ENCODE results near the gene CD101.

Gene CD101

DNA sequence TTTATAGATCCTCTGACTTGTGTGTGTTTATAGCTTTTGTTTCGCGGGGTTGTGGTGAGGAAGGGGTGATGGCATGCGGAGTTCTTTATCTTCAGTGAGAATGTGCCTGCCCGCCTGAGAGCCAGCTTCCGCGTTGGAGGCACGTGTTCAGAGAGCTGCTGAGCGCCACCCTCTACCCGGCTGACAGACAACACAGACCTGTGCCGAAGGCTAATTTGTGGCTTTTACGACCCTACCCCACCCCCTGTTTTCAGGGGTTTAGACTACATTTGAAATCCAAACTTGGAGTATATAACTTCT lies 14.4 kb upstream of the CD101 start:
- DNase-seq, result no peak

DNA sequence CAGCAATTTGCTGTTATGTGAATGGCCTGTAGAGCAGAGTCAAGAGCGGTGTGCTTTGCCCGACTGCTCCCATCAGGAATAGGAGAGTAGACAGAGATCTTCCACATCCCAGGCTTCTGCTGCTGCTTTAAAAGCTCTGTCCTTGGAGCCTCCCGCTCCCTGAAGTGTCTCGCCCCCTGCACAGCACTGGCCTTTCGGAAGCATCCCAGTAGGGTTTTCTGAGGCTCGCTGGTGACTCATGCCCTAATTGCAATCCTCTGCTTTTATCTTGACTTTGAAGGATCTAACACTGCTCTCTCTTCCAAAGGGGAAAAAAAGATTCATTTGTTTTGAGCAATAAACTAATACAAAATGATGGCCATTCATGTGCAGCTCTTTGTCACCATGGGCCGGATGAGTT lies 13.3 kb upstream of the CD101 start:
- no peak for DNase-seq

DNA sequence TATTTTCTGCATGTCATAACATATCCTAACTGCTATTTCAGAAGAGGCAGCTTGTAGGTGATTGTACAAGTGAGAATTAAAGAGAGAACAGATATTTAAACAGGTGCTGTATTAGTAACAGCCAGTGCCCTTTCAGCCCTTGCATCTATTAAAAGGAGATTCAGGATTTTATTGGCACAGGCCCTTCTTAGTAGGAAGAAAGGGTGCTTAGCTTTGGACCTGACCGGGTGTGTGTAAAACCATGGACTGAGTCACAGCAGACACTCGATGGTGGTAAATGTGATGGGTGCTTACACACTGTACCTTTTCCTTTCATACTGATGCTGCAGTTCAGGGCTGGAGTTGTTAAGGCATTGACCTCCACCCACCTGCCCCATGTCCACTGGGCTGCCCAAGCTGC lies 12.7 kb upstream of the CD101 start:
- DNase-seq, result peak; percentile 37

DNA sequence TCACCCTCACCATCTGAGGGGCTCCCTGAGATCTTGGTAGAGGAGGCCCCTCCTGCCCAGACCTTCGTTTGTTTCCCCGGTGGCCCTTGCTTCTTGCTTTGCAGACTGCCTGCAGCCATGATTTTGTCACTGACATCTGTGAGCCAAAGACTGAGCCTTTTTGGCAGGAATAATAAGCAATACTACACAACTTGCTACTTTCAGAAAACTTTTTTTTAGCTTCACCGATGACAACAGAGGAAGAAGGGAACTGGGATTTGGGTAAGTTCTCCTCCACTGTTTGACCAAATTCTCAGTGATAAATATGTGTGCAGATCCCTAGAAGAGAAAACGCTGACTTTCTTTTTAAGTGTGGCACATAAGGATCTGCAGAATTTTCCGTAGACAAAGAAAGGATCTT lies 11.7 kb upstream of the CD101 start:
- DNase-seq, result no peak

DNA sequence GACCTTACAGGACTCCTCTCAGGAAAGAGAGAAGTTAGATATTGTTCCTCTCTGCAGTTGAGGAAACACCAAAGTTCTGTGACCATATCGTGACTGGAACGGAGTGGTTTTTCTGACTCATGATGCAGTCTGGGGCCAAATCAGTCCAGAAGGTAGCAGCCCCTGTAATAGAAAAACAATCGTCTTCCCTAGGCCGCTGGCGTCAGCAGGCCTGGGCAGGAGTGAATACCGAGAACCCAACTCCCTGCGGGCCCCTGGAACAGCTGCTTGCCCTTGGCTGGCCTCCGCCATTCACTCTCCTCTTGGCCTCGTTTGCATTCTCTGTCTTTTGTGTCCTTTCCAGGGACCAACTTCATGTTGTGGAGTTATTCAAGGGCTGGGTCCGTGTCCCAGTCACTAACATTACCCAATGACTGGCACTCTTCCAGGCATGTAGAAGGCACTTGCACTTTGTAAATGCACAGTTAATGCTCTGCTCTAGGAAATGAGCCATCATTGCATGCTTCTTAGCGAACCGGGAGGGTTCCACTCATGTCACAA lies 10.9 kb upstream of the CD101 start:
- no peak for DNase-seq

DNA sequence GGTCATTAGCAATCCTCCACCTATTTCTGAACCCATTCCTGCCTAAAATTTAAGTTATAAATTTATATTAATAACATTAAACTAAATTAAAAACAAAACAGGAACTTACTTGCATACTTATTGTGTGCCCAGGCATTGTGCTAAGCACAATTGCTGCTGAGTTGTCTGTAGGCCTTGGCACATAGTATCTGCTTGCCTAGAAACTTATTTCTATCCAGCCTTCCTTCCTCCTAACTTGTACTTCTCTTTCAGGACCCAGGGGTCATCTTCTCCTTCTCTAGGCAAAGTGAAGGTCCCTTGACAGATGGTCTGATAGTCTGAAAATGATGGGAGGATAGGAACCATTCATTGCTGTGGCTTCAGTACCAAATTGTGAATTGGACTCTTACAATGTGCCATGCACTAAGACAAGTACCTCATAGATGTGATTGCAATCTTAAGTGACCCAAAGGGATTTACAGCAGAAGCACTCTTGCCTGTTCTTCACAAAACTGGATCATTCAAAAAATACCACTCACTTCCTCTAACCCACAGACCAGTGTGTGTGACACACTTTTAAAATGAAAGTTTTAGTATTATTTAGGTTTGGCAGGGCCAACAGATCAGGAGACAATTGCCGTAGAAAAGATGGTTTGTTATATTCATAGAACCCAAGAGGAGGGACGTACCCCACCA lies 10.3 kb upstream of the CD101 start:
- no peak for DNase-seq

DNA sequence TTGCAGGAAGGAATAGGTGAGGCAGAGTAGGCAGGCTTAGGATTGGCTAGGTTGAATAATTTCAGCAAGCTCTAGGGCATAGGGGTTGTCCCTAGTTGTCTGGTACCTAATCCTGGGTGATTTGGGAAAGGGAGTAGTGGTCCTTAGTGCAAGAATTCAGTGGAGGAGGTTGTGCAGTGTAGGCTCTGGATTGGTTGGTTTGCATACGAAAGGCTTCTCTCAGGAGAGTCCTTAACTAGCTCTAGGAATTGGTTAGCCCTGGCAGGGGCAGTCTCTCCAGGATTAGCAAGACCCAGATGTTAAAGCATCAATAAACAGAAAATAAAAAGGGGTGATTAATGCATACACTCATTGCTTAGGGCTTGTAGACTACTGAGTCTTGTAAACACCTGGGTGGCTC lies 9.6 kb upstream of the CD101 start:
- DNase-seq, result no peak

DNA sequence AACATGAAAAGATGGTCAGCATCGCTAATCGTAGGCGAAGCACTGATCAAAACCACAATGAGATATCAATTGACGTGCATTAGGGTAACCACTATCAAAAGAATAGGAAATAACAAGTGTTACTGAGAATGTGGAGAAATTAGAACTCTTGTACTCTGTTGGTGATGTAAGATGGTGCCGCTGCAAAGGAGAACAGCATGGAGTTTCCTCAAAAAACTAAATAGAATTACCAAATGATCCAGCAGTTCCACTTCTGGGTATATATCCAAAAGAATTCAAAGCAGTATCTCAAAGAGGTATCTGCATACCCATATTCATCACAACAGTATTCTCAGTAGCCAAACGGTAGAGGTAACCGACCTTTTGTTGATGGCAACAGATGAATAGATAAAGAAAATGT lies 8.3 kb upstream of the CD101 start:
- DNase-seq, result no peak

DNA sequence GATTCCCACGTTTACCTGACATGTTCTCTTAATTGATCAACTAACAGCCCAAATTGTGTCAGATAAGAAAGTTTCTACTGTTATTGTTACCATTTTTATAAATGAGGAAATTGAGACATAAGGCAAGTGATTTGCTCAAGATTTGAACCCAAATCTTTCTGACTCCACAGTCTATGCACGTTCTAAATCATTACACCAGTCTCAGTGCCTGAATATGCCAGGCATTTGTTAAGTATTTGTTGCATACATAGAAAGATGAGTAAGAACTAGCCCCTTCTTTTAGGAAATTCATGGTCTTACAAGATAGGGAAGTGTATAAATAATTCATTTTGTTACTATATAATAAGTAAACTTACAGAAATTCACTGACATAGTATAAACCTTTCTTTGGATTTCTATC lies 7.1 kb upstream of the CD101 start:
- no peak for DNase-seq

DNA sequence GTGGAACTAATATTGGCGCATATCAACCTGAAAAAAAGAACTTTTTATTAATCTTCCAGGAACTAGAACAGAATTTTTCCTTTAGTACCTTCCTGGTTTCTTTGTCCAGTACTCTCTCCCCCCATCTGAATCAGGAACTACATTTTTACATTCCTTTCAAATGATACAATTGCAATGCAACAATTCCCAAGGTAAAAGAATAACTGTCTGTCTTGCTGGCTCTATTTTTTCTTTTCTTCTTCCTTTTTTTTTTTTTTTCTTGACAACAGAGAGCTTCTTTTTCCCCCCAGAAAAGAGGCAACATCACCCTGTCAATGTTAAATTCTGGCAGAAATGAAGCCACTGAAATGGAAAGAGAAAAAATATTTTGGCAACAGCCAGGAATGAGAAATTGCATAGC lies 4.5 kb upstream of the CD101 start:
- no peak for DNase-seq

DNA sequence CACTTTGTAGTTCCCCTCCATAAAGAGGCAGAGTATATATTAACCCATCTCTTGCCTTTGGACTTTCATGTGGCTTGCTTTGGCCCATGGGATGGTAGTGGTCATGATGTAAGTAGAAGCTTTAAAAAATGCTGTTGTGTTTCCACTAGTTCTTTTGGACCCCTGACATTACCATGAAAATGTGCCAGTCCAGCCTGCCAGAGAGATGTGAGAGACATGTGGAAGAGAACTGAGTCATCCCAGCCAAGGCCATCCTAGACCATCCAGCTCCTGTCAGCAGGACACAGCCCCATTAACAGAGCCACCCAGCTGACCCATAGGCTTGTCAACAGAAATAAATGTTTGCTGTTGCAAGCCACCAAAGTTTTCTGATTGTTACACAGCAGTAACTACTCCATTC lies 3.9 kb upstream of the CD101 start:
- no peak for DNase-seq

DNA sequence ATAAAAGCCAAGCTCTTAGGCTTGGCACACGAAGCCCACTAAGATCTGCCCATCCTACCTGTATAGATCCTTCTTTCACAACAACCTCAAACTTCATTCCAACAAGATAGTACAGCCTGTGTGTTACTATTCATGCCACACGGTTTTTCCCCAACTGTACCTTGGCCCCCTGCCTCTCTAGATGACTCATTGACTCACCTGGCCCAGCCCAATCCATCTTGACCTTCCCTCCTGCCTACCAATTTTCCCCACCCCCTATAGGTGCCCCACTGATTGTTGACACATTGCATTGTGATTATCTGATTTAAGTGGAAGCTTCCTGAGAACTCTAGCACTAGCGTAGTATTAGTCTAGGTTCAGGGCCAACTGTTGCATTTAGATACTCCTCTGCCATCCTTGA lies 2.0 kb upstream of the CD101 start:
- no peak for DNase-seq

DNA sequence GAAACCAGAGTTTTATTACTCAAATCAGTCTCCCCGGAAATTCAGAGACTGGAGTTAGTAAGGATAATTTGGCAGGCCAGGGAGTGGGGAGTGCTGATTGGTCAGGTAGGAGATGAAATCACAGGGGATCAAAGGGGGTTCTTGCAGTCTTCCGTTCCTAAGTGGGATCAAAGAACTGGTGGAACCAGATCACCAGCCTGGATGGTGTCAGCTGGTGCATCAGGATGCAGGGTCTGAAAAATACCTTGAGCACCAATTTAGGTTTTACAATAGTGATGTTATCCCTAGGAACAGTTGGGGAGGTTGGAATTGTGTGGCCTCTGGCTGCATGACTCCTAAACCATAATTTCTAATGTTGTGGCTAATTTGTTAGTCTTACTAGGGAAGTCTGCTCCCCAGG lies 1.4 kb upstream of the CD101 start:
- DNase-seq, result no peak

DNA sequence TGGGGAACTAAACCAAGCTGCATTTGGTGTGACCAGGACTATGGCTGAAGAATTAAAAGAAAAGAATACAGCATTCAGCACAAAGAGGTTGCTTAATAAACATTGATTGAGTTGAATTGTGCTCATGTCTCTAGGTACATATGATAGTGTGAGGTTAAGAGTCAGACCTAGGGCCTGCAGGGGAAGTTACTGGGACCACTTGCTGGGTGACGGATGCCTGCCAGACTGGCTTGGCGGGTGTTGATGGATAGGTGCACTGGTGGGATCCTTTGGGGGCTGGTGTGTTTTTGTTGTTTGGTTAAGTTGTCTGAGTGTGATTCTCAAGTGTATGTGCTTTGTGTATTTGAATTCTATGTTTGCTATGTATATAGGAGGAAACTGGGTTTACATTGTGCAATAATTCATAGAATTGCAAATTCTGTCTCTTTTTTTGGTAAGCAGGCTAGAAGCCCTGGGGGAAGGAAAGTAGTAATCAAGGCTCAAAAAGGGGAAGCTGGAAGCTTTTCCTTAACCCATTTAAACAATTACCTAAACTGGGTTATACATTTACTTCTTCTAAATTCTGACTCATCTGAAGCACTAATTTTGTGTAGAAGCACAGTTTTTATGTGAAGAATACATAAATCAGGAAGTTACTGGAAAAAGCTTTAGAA lies 1.8 kb downstream of the CD101 start:
- no peak for DNase-seq

DNA sequence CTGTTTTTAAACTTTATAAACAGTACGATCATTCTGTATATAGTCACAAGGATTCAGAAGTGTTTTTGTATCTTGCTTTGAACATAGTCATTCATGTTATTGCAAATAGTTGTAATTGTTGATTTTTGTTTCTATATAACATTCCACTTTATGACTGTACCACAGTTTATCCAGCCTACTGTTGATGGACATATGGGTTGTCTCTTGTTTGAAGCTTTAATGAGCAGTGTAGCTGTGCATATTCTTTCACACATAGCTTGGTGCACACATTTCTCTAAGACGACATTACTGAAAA lies 6.1 kb downstream of the CD101 start:
- no peak for DNase-seq

DNA sequence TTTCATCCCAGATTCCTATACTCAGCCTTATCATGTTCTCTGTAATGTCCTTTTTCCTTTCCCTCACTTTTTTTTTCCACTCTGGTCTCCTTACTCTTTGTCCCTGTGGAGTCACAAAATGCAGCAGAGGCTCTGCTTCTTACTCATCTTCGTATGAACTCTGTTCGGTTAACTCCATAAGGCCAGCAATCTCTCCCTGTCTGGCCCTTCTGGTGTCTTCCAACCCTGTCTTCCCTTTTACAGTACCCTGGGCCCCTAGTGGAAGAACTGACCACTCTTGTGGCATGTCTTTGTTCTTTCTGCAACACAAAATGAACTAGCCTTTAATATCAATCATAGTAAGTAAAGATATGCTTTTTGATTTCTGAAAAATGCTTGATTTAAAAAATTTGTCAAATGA lies 7.1 kb downstream of the CD101 start:
- no peak for DNase-seq

DNA sequence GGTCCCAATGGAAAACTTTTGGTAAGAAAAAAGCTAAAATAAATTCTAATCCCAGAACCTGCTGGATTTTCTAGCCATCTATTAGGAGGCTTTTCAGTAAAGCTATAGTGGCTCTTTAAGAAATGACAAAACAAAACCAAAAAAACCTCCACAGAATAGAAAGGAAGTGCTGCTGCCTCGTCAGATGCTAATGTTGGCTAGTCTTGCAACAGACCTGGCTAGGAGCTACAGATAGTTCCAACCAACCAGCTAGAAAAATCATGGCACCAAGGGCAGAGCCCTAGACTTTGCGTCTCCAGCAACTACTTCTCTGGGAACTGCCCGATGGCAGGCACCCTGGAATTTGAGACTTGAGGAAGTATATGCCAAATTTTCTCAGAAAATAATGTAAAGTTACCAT lies 7.6 kb downstream of the CD101 start:
- DNase-seq, result no peak

DNA sequence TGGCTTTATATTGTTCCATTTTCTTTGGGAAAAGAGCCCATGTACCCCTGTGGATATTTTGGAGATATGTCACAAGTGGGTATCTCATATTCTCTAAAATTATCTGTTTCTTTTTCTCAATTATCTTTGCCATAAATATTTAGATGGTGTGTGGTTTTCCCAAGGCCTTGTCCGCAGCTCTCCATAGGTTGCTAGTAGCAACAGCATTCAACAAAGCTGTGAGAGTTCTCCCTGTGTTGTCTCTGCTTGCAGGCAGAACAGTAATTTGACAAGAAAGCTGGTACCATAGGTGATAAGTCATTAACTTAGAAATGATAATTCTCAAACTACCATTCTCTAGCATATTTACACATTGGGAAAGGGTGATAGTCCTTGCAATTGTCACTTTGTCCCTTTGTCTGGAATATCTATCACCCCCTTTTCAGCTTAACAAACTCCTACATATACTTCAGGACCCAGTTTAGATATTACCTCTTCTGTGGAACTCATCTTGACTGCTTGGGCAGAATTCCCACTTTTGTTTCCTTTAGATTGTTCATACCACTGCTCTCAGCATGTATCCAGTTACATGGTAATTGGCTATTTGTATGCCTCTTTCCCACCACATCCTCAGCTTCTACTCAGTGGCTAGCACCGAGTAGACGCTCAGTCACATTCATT lies 8.9 kb downstream of the CD101 start:
- no peak for DNase-seq

DNA sequence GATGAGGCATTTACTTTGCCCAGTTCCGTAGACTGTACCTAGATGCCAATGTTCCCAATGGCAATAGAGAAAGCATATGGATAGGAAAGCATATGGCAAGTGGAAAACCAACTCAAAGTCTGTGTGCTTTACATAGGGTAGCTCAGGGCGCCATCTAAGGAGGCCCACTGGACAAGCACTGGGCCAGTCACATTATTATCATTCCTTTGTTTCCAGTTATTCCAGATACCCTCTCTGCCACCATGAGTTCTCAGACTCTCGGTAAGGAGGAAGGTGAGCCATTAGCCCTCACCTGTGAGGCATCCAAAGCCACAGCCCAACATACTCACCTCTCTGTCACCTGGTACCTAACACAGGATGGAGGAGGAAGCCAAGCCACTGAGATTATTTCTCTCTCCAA lies 9.8 kb downstream of the CD101 start:
- no peak for DNase-seq

DNA sequence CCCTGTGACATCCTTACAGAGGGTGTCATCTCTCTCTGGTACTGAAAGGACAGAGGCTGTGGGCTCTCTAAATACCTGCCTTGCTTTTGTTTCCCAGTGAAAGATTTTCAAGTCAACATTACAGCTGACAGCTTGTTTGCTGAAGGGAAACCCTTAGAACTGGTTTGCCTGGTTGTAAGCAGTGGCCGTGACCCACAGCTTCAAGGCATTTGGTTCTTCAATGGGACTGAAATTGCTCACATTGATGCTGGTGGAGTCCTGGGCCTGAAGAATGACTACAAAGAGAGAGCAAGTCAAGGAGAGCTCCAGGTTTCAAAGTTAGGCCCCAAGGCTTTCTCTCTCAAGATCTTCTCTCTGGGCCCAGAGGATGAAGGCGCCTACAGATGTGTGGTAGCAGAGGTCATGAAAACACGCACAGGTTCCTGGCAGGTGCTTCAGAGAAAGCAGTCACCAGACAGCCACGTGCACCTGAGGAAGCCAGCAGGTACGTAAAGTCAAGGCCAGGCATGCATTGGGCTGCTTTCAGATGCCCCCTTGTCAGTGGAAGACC lies 11.8 kb downstream of the CD101 start:
- no peak for DNase-seq

DNA sequence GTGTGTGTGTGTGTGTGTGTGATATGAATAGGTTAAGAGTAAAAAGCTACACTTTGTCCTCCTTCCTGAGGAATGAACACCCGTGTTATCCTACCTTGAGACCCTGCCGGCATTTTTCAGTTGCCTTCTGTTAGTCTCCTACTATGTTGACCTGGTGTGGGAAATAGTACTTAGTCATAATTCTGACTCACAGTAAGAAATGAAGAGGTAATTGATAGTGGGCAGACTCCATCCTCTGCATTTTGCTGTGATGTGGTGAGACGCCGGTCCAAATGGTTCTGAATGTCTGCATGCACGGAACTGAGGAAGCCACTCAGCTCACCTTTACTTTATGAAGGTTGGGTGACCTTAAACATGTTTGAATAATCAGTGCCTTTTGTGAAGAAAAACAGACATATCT lies 12.6 kb downstream of the CD101 start:
- no peak for DNase-seq

DNA sequence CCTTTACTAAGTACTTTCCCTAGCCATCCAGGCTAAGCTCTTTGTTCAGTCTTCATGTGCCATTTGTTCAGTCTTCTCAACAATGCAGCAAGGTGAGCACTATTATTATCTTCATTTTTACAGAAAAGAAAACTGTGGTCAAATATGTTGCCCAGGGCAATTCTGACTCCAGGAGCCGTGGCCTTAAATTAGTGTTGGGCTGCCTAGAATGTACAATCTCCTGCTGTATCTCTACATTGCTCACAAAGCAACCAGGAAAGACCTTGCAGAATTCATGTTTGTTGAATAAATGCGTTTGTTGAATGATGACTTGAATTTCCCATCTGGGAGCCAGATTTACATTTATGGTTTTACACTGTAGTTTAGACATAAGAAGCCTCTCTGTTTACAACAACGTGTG lies 14.2 kb downstream of the CD101 start:
- DNase-seq, result peak; percentile 89

DNA sequence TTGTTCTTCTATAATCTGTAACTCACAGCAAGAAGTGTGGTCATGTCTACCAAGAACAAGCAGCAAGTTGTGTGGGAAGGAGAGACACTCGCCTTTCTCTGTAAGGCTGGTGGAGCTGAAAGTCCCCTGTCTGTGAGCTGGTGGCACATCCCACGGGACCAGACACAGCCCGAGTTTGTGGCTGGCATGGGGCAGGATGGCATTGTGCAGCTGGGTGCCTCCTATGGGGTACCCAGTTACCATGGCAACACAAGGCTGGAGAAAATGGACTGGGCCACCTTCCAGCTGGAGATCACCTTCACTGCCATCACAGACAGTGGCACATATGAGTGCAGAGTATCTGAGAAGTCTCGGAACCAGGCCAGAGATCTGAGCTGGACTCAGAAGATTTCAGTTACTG lies 15.5 kb downstream of the CD101 start:
- no peak for DNase-seq

DNA sequence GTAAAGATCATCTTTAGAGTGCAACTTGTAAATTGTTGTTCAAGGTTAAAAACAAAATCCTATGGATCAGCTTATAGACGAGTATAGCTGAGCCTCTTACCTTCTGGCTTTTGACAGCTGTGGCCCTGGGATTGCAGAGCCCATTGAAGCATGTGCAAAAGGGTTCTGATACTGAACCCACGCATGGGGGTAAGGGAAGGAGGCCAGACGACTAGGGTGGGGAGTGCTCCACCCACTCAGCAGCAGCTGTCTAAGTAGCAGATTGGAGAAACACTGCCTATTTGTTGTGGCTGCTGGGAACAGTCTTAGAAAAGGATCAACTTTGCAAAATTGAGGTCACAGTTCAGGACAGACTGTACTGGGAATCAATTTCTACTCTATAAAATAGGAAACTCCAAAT lies 16.1 kb downstream of the CD101 start:
- DNase-seq, result no peak
